ENCODE measurements around the gene P2RX1. TPM values are rescaled to one million over a fixed set of nuclear protein-coding genes. Genes with fewer than 3 reads are reported as not detected.

P2RX1 gene
- total RNA-seq, 1 experiment from 2014 or later, result not detected

DNA sequence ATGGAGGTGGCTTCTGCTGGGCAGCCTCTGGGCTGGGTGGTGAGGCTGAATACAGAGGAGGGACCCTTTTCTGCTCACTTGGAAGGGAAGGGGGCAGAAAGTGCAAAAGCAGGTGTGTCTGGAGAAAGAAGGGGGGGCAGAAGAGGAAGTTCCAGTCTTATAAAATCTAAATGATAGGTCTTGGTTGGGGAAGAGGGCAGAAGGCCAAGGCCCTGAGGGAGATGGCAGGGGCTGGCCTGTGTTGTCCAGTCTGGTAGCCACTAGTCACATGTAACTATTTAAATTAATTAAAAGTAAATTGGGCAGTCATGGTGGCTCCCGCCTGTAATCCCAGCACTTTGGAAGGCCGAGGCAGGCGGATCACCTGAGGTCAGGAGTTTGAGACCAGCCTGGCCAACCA is 20.9 kb downstream of the P2RX1 start:
- WGBS (ENCODE audit: extremely low coverage, insufficient read length, low lambda C conversion rate), result no CpG with 5 or more reads among the region's 3 CpGs
- Histone ChIP-seq H2BK120ac (ENCODE audit: low read depth, low read length, poor library complexity, severe bottlenecking) (no peak overlapping the region), H2AK5ac (ENCODE audit: insufficient read length, low read length) (no peak overlapping the region), H4K8ac (replicated peaks; ENCODE audit: insufficient read length, low read depth, low read length) (no peak overlapping the region), H3K9ac (ENCODE audit: extremely low read depth, insufficient read length, low read length) (no peak overlapping the region), H2BK12ac (ENCODE audit: insufficient read length, low read depth, low read length) (no peak overlapping the region), H3T11ph (ENCODE audit: low read length) (no peak overlapping the region), H2BK5ac (ENCODE audit: insufficient read length, low read length) (no peak overlapping the region), H3K4me2 (ENCODE audit: insufficient read depth, insufficient read length, low read length) (no peak overlapping the region), H2AFZ (ENCODE audit: low read length) (no peak overlapping the region), H4K20me1 (ENCODE audit: control insufficient read depth, insufficient read depth, insufficient read length) (no peaks in the 10 kb centered on the region), H2BK20ac (ENCODE audit: low read depth, low read length, poor library complexity, severe bottlenecking) (no peak overlapping the region), H3K79me1 (ENCODE audit: insufficient read depth, low read depth, low read length, poor library complexity, severe bottlenecking) (no peaks in the 10 kb centered on the region), H3K14ac (ENCODE audit: insufficient read depth, low read length) (no peak overlapping the region), H3K79me2 (ENCODE audit: insufficient read depth, low read length) (no peaks in the 10 kb centered on the region), H3K27ac (ENCODE audit: insufficient read length, low read depth, low read length) (no peak overlapping the region), H4K91ac (ENCODE audit: insufficient read length, low read depth, low read length) (no peak overlapping the region), H3K27me3 (ENCODE audit: insufficient read depth, low read length) (no peaks in the 10 kb centered on the region; the same call in 1 of the 2 replicates), H3K4ac (ENCODE audit: low read depth, low read length) (no peak overlapping the region), H3K4me1 (ENCODE audit: insufficient read depth, low read length) (peaks cover 2% of the 10 kb centered on the region; the same call in 1 of the 2 replicates), H4K5ac (ENCODE audit: insufficient read length, low read depth, low read length) (no peak overlapping the region), H2BK15ac (ENCODE audit: low read depth, low read length) (no peak overlapping the region), H3K9me3 (ENCODE audit: control insufficient read depth, low read depth, low read length) (no peaks in the 10 kb centered on the region), H3K56ac (ENCODE audit: insufficient read length, low read depth, low read length) (no peak overlapping the region), H3K23me2 (ENCODE audit: insufficient read length, low read depth, low read length, poor library complexity, severe bottlenecking) (peaks cover 6% of the 10 kb centered on the region), H3K23ac (ENCODE audit: insufficient read length, low read depth, low read length) (no peak overlapping the region), H3K18ac (ENCODE audit: insufficient read length, low read depth, low read length) (no peak overlapping the region)
- Mint-ChIP-seq H3K36me3 (ENCODE audit: insufficient read depth in 1 of 3, low read depth in 3 of 3) (no peaks in the 10 kb centered on the region), H3K4me3 (no peak overlapping the region), H3K27me3 (ENCODE audit: low read depth) (peaks cover 12% of the 10 kb centered on the region), H3K9me3 (no peaks in the 10 kb centered on the region), H3K27ac (no peak overlapping the region), H3K4me1 (peaks cover 24 to 28% of the 10 kb centered on the region in 2 experiments)
- TF ChIP-seq, protein P1, sequence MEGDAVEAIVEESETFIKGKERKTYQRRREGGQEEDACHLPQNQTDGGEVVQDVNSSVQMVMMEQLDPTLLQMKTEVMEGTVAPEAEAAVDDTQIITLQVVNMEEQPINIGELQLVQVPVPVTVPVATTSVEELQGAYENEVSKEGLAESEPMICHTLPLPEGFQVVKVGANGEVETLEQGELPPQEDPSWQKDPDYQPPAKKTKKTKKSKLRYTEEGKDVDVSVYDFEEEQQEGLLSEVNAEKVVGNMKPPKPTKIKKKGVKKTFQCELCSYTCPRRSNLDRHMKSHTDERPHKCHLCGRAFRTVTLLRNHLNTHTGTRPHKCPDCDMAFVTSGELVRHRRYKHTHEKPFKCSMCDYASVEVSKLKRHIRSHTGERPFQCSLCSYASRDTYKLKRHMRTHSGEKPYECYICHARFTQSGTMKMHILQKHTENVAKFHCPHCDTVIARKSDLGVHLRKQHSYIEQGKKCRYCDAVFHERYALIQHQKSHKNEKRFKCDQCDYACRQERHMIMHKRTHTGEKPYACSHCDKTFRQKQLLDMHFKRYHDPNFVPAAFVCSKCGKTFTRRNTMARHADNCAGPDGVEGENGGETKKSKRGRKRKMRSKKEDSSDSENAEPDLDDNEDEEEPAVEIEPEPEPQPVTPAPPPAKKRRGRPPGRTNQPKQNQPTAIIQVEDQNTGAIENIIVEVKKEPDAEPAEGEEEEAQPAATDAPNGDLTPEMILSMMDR (conservative IDR thresholded peaks at IDR 0.05), result no peak
- no peak for DNase-seq
